ENCODE results near the gene MACROD1.

MACROD1 gene

DNA sequence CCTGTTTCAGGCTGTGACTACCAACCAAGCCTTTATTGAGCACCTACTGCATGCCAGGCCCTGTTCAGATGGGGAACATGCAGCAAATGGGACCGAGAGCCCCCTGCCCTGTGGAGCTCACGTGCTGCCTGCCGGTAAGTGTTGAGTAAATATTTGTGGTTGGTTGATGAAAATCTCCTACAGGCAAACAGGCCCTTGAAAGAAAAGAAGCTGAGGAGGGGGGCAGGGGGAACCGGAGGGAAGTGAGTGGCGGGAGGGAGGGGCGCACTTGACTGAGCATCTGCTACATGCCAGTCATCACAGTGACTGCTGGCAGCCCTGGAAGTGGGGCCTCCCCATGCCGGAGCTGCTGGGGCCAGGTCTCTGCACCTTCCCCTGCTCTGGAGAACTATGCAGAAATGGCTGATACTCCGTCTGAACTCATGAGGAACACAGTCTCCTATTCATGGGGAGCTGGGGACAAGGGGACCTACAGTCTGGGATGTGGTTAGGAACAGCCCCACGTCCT lies 34.2 kb downstream of the MACROD1 start:
- TF ChIP-seq, protein P1, sequence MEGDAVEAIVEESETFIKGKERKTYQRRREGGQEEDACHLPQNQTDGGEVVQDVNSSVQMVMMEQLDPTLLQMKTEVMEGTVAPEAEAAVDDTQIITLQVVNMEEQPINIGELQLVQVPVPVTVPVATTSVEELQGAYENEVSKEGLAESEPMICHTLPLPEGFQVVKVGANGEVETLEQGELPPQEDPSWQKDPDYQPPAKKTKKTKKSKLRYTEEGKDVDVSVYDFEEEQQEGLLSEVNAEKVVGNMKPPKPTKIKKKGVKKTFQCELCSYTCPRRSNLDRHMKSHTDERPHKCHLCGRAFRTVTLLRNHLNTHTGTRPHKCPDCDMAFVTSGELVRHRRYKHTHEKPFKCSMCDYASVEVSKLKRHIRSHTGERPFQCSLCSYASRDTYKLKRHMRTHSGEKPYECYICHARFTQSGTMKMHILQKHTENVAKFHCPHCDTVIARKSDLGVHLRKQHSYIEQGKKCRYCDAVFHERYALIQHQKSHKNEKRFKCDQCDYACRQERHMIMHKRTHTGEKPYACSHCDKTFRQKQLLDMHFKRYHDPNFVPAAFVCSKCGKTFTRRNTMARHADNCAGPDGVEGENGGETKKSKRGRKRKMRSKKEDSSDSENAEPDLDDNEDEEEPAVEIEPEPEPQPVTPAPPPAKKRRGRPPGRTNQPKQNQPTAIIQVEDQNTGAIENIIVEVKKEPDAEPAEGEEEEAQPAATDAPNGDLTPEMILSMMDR (IDR thresholded peaks at IDR 0.05; ENCODE audit: insufficient read depth, low read length, poor library complexity, severe bottlenecking) = no peak
- H3K4me3 ChIP-seq (replicated peaks; ENCODE audit: low read depth, low read length) = no peak overlapping the region
- H3K36me3 ChIP-seq (ENCODE audit: control insufficient read depth, insufficient read depth, low read length) = no peaks in the 10 kb centered on the region
- no peak for DNase-seq (ENCODE audit: extremely low read depth, insufficient read length)
- H3K27me3 ChIP-seq (replicated peaks; ENCODE audit: control insufficient read depth, insufficient read depth, low read length) = no peaks in the 10 kb centered on the region; the same call in 1 of the 2 replicates

DNA sequence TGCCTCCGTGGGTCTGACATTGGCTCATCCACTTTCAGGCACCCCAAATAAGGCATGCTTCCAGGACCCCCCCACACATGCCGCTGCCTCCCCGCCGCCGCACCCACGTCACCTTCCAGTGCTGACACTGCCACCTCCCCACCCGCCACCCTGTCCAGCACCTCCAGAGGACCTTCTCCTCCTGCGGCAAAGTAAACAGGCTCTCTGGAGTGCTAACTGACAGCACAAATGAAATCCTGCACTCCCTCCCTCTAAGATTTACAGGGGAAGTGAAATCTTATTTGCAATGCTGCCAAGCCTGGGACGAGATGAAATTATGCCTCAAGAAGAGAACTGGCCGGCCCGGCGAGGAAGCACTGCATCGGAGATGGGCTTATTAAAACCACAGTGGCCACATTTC lies 35.3 kb downstream of the MACROD1 start:
- Histone ChIP-seq H3K4me3 (replicated peaks; ENCODE audit: low read depth, low read length) (no peak overlapping the region), H3K27me3 (replicated peaks; ENCODE audit: control insufficient read depth, insufficient read depth, low read length) (no peaks in the 10 kb centered on the region; the same call in 1 of the 2 replicates), H3K36me3 (ENCODE audit: control insufficient read depth, insufficient read depth, low read length) (no peaks in the 10 kb centered on the region)
- no peak for DNase-seq (ENCODE audit: extremely low read depth, insufficient read length)
- TF ChIP-seq, protein P1 (IDR thresholded peaks at IDR 0.05; ENCODE audit: insufficient read depth, low read length, poor library complexity, severe bottlenecking) = no peak

DNA sequence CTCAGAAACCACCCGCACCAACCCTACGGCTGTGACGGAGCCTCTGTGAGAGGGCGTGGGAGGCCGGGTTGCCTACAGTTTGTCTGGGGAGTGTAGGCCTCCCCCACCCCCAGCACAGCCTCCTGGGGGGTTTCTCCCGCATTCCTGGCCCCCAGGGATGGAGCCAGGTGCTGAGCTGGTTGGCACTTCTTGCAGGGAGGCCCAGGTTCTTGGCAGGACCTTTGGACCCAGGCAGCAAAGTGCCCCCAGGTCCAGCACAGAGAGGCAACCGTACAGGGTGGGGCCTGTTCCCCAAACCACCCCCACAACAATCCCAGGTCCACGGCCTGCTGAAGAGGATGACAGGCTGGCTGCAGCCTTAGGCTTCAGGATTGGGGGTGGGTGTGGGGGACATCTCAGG lies 36.5 kb downstream of the MACROD1 start:
- Histone ChIP-seq H3K36me3 (ENCODE audit: control insufficient read depth, insufficient read depth, low read length) (no peaks in the 10 kb centered on the region), H3K27me3 (replicated peaks; ENCODE audit: control insufficient read depth, insufficient read depth, low read length) (no peaks in the 10 kb centered on the region; the same call in none of the 2 replicates), H3K4me3 (replicated peaks; ENCODE audit: low read depth, low read length) (no peak overlapping the region)
- no peak for DNase-seq (ENCODE audit: extremely low read depth, insufficient read length)
- TF ChIP-seq, protein P1 (IDR thresholded peaks at IDR 0.05; ENCODE audit: insufficient read depth, low read length, poor library complexity, severe bottlenecking) = no peak

DNA sequence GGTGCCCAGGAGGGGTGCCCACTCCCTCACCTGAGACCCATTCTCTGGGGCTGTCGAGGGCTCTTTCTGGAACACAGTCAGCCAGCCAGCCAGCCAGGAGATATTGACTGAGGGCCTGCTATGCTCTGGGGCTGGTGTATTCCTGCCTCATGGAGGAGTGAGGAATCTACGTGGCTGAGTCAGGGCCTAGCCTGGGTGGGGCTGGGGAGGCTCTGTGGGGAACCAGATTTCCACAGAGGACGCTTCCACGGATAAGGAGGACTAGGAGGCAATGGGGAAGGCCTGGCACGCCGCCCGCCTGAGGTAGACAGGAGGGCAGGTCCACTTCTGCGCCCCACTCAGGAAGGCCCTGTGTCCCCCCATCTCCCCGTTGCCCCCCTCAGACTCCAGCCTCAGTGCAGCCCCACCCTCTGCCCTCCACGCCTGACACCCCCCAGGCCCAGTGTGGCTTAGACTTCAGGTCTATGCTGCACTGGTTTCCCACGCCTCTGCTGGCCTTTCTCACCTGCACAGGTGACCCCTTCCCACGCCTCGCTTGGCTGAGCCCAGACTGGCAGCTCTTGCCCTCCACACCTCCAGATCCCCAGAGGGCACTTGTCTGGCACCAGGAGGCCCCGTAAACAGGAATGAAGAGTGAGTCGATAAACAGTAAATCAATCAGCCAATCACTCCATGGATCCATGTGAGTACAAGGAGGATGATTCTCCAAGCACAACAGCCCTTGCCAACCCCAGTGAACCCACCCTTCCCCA lies 37.5 kb downstream of the MACROD1 start:
- no peaks in the 10 kb centered on the region; the same call in none of the 2 replicates for H3K27me3 ChIP-seq (replicated peaks; ENCODE audit: control insufficient read depth, insufficient read depth, low read length)
- no peaks in the 10 kb centered on the region for H3K36me3 ChIP-seq (ENCODE audit: control insufficient read depth, insufficient read depth, low read length)
- H3K4me3 ChIP-seq (replicated peaks; ENCODE audit: low read depth, low read length) = no peak overlapping the region
- TF ChIP-seq, protein P1 (IDR thresholded peaks at IDR 0.05; ENCODE audit: insufficient read depth, low read length, poor library complexity, severe bottlenecking) = no peak
- no peak for DNase-seq (ENCODE audit: extremely low read depth, insufficient read length)

DNA sequence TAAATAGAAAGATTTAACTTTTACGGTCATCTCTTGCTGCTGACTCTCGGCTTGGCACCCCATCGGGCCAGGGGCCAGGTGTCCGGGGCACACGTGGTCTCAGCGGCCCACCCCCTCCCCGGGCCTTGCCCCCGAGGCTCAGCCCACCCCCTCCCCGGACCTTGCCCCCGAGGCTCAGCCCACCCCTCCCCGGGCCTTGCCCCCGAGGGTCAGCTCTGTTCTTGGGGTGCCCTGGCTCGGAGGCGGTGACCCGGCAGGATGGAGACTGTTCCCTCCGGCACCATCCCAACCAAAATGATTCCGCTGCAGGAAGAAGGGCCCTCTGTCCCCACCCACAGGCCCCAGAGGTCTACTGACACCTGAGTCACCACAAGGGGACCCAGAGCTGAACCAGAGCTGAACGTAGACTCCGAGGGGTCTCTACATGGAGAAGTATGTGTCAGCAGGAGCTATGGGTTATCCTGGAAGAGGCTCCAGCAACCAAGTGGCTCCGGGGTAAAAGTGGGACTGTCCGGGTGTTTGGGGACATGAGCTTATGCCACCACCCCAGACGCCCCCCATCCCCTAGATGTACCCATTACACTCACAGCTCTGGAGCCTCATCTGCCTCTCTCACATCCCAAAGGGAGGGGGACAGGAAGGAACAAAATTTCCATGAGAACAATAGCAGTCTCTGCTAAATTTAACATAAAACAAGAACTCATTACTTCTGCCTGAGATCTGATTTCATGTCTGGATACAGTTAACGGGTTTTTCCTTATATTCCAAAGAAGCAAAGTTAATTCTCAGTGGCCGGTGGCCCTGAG lies 38.4 kb downstream of the MACROD1 start:
- Histone ChIP-seq H3K27me3 (replicated peaks; ENCODE audit: control insufficient read depth, insufficient read depth, low read length) (no peaks in the 10 kb centered on the region; the same call in none of the 2 replicates), H3K4me3 (replicated peaks; ENCODE audit: low read depth, low read length) (no peak overlapping the region), H3K36me3 (ENCODE audit: control insufficient read depth, insufficient read depth, low read length) (no peaks in the 10 kb centered on the region)
- DNase-seq (ENCODE audit: extremely low read depth, insufficient read length) = no peak
- TF ChIP-seq, protein P1 (IDR thresholded peaks at IDR 0.05; ENCODE audit: insufficient read depth, low read length, poor library complexity, severe bottlenecking) = no peak

Data from GM06990 (cell line).